Mammary epithelial cell (primary cell): Measurements from ENCODE around the gene RALGAPB.

Source experiments
- EZH2 ChIP-seq: IDR thresholded peaks from 2 replicates; pipeline ENCODE4 v1.6.1; 2012; ENCODE audit warnings: low read length, inconsistent platforms, borderline replicate concordance
- TF ChIP-seq, protein P1 (sequence below), 2 donors: IDR thresholded peaks in 1 of 2; conservative IDR thresholded peaks in 1 of 2; 2 replicates each; pipeline ENCODE4 v1.5.1; 2011 to 2012; ENCODE audit warnings: inconsistent platforms in 2 of 2, low read length in 2 of 2, mild to moderate bottlenecking in 2 of 2, control low read depth in 1 of 2, low read depth in 1 of 2; ENCODE audit not compliant: insufficient read depth in 1 of 2; ENCODE audit errors: extremely low read depth in 1 of 2

DNA sequence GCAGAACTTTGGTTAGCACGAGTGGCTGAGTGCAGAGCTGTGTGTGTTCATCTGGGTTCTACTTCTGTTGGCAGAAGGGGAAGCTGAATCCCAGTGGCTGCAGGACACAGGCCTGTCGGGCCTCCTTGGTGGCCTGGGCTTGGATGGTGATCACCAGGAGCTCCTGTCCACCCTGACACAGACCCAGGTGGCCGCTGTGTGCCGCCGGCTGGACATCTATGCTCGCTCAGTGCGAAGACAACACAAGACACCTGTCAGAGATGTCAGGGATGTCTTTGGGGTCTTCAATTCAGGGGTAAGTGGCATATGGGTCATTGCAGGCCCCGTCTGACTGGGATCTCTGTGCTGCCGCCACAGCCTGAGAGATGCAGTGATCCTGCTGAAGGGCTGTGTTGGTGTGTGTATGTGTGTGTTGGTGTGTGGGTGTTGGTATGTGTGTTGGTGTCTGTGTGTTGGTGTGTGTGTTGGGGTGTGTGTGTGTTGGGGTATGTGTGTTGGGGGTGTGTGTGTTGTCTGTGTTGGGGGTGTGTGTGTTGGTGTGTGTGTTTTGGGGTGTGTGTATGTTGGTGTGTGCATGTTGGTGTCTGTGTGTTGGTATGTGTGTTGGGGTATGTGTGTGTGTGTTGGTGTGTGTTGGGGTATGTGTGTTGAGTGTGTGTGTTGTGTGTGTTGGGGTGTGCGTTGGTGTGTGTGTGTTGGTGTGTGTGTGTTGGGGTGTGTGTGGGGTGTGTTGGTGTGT, 154.4 kb downstream of the RALGAPB start:
- TF ChIP-seq, protein P1, sequence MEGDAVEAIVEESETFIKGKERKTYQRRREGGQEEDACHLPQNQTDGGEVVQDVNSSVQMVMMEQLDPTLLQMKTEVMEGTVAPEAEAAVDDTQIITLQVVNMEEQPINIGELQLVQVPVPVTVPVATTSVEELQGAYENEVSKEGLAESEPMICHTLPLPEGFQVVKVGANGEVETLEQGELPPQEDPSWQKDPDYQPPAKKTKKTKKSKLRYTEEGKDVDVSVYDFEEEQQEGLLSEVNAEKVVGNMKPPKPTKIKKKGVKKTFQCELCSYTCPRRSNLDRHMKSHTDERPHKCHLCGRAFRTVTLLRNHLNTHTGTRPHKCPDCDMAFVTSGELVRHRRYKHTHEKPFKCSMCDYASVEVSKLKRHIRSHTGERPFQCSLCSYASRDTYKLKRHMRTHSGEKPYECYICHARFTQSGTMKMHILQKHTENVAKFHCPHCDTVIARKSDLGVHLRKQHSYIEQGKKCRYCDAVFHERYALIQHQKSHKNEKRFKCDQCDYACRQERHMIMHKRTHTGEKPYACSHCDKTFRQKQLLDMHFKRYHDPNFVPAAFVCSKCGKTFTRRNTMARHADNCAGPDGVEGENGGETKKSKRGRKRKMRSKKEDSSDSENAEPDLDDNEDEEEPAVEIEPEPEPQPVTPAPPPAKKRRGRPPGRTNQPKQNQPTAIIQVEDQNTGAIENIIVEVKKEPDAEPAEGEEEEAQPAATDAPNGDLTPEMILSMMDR (conservative IDR thresholded peaks at IDR 0.05 in 1 of 2, IDR thresholded peaks at IDR 0.05 in 1 of 2; ENCODE audit: extremely low read depth in 1 of 2, insufficient read depth in 1 of 2, low read depth in 1 of 2, low read length in 2 of 2) = no peak
- no peak for TF ChIP-seq EZH2
